Activated gamma-delta T cell treated with Interleukin-2 at 50 U/mL for 16 hours (primary cell): ENCODE results near the gene ALDH7A1.
"Not testable (repeated sequence)": the region's sequence is repeated elsewhere in the genome, so short reads cannot be mapped to it uniquely, and the experiment has no call there.

Experiments
- DNase-seq: peaks from one replicate; pipeline ENCODE4 v3.0.0-alpha.2; 2020

The ALDH7A1 gene

DNA sequence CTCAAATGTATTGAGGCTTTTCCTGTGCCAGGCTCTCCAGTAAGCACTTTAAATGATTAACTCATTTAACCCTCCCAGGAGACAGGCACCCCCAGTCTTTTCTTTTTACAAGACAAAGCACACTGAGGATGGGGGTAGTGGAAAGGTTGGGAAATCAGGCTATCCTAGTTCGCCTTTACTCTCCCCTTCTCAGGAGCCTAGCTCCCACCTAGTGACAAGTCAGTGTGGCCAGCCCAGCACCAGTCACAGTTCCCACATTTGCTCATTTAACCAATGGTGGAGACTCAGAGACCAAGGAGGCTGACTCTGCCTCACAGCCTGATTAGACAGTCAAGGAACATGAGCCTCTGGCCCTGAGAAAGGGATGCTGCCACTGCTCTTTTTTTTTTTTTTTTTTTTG, 3.5 kb downstream of the ALDH7A1 start:
- DNase-seq: no peak

- DNase-seq: no peak
Measured at GRCh38 chr5:126589536-126590297, 5.3 kb downstream of the ALDH7A1 start.

GRCh38 chr5:126587551-126588390, 7.2 kb downstream of the ALDH7A1 start:
- DNase-seq: no peak

- DNase-seq: no peak
Measured at GRCh38 chr5:126583761-126584160, 11.3 kb downstream of the ALDH7A1 start.

DNA sequence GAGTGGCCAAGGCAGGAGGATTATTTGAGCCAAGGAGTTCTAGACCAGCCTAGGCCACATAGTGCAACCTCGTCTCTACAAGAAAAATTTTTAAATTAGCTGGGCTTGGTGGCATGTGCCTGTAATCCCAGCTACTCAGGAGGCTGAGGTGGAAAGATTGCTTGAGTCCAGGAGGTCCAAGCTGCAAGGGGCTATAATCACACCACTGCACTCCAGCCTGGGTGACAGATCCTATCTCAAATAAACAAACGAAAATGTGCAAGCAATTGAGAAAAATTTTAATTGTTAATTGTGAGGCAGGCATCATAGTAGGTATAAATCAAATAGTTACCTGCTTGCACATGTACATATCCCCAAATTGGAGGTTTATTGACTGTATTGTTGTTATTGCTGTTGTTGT, 15.3 kb downstream of the ALDH7A1 start:
- no peak for DNase-seq

- no peak for DNase-seq
Measured at GRCh38 chr5:126577415-126577814, 17.6 kb downstream of the ALDH7A1 start.

DNA sequence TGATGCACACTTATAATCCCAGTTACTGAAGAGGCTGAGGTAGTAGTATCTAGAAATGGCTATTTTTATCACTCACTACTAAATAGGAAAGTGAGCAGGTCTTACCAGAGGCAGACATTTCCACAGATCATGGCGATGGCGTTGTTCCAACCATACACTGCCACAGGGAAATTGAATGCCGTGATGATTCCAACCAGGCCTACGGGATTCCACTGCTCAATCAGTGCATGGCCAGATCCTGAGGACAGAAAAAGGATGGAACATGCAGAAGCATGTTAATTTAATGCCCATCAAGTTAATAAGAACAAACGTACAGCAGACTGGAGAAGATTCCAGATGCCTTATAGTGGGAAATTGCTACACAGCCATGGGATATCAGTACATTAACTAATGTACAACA, 18.0 kb downstream of the ALDH7A1 start:
- DNase-seq: no peak

DNA sequence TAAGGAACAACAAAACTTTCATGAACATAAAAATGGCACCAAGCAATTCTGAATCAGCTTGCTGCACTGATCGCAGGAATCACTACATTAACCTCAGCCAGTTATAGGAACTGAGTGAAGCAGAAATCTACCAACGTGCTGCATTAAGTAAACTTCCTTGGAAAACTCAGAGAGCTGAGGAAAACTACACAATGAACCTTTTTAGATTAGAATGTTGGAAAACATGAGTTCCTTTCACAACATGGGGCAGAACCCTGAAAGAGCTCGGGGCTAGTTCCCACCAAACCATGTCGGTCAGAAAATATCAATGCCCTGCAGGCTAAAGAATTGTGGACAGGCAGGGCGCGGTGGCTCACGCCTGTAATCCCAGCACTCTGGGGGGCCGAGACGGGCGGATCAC, 19.4 kb downstream of the ALDH7A1 start:
- DNase-seq: no peak

DNA sequence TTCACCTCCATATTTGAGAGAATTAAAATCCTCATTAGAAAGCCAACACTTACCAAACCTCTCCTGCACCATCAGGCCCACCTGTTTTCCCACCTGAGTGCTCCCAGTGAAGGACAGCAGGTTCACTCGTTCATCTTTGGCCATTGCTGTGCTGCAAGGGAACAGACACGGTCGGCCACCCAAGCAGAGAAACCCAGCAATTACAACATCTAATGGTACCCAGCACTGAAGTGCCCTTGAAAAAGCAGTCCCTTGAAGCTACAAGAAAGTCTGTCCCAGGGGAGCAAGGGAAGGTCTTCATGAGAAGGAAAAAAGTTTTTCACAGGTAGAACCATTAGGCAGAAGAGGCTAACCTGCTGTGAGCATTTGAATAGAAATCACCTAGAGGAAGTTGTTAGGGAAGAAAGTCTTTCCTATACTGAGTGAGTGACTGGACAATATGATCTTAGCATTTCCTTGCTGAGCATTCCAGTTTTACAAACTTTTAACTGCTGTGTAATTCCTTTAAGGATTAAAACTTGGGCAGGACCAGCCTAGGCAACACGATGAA, 26.7 kb downstream of the ALDH7A1 start:
- DNase-seq: no peak

GRCh38 chr5:126562823-126563222, 32.2 kb downstream of the ALDH7A1 start:
- DNase-seq: no peak

DNA sequence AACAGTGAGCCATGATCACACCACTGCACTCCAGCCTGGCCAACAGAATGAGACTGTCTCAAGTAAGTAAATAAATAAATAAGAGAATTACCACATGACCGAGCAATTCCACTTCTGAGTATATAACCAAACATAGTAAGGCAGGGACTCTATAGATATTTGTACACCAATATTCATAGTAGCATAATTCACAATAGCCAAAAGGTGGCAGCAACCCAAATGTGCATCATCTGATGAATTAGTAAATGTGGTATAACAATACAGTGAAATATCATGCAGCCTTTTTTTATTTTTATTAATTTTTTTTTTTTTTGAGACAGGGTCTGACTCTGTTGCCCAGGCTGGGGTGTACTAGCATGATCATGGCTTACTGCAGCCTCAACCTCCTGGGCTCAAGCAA, 33.1 kb downstream of the ALDH7A1 start:
- no peak for DNase-seq

GRCh38 chr5:126555101-126555500, 39.9 kb downstream of the ALDH7A1 start:
- DNase-seq: not testable (repeated sequence)

DNA sequence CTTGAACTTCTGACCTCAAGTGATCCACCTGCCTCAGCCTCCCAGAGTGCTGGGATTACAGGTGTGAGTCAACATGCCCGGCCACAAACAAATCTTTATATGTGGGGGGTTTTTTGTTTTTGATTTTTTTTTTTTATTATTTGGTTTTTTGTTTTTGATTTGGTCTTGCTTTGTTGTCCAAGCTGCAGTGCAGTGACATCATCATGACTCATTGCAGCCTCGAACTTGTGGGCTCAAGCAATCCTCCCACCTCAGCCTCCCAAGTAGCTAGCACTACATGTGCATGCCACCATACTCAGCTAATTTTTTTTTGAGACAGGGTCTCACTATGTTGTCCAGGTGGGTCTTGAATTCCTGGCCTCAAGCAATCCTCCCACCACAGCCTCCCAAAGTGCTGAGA, 42.4 kb downstream of the ALDH7A1 start:
- no peak for DNase-seq

DNA sequence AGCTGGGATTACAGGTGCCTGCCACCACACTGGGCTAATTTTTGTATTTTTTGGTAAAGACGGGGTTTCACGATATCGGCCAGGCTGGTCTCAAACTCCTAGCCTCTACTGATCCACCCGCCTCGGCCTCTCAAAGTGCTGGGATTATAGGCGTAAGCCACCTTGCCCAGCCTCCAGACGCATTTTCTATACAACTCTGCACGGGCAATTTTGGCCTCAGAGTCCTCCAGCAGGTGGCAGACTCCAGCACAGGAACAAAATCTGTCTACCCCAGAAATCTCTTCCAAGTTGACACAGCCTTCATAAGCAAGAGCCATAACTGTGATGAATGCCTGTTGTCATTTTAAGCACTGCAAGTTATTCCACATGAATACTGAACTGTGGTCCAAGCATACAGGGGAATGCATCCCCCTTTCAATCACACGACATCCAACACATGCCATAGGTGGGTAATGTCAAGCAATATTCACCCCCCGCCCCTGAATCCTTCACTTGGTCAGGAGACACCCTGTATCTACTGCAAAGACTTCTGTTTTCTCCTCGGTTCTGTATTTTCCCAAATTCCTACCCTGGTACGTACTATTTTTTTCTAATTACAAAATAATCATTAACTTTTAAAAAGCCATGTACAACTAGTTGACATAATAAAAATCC, 50.8 kb downstream of the ALDH7A1 start:
- DNase-seq: peak; percentile 12

GRCh38 chr5:126543660-126544059, 51.4 kb downstream of the ALDH7A1 start:
- DNase-seq: no peak

GRCh38 chr5:126543009-126543408, 52.0 kb downstream of the ALDH7A1 start:
- no peak for DNase-seq

- no peak for DNase-seq
Measured at GRCh38 chr5:126542441-126542840, 52.6 kb downstream of the ALDH7A1 start.

GRCh38 chr5:126540631-126541030, 54.4 kb downstream of the ALDH7A1 start:
- DNase-seq: no peak

- no peak for DNase-seq
Measured at GRCh38 chr5:126538579-126538978, 56.4 kb downstream of the ALDH7A1 start.

GRCh38 chr5:126536874-126537273, 58.1 kb downstream of the ALDH7A1 start:
- no peak for DNase-seq

GRCh38 chr5:126535856-126536545, 59.0 kb downstream of the ALDH7A1 start:
- no peak for DNase-seq

- no peak for DNase-seq
Measured at GRCh38 chr5:126534553-126534952, 60.5 kb downstream of the ALDH7A1 start.
